ENCODE measurements around the gene S100A13.

Gene S100A13

DNA sequence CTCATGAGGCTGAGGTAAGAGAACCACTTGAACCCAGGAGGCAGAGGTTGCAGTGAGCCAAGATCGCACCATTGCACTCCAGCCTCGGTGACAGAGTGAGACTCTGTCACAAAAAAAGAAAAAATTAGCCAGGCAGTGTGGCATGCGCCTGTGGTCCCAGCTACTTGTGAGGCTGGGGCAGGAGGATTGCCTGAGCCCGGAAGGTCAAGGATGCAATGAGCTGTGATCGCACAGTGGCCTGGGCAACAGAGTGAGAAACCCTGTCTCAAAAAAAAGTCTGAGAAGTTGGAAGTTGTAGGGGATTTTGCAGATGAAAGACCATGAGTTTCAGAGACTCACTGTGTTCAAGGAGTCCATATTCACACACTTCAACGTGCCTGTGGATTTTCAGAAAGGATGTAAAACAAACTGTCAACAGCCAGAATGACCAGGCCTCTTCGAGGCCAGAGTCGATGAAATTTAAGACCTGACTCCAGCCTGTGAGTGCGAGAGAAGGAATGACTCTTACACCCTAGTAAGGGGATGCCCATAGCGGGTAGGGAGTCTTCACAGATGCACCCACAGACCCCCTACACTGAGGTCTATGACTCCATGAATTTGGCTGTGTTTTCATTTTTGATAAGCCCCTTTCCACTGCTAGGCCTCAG is 2.2 kb downstream of the S100A13 start:
- DNase-seq, result no peak

DNA sequence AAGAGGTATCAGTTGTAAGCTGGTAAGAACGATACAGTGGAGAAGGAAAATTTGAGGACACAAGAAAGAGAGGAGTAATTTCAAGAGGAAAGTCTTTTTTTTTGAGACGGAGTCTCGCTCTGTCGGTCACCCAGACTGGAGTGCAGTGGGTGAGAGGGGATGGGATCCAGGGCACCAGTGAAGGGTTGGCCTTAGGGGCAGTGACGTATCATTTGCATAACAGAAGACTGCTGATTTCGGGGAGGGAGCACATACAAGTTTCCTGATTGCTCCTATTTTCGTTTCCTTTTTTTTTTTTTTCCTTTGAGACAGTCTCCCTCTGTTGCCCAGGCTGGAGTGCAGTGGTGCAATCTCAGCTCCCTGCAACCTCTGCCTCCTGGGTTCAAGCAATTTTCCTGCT is 4.2 kb downstream of the S100A13 start:
- no peak for DNase-seq

DNA sequence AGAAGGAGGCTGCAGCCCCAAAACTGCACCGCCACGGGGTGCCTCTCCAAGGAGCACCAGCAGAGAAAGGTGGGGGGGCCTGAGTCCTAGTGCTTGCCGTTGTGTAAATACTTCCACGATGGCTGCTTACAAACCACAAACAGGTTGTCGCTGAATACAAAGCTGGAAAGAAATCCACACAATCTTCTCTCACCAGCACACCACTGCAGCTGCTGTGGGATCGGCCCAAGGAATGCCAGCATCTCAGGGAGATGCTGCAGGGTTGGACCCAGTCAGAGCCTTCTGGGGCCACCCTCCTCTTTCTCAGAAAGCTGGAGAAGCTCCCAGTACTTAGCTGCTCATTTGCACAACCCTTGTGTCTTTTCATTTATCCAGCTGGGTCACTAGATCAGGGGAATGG is 8.1 kb downstream of the S100A13 start:
- no peak for DNase-seq

DNA sequence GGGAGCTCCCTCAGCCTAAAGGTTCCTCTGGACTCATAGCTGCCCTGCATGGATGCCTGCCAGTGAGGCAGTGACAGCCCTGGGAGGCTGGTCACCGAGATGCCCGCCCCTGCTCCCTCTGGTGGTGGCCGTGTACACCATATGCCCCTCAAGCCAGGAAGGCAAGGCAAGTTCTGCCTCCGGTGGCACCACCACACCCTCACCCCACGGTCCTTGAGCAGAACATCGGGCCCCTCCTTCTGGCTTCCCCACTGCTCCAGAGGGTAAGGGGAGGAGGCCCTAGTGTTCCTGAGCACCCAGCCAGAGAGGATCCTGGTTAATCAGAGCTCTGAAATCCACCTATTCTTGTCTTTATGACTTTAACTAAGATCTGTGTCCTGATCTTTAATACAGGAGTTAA is 9.6 kb downstream of the S100A13 start:
- DNase-seq, result peak; percentile 60

DNA sequence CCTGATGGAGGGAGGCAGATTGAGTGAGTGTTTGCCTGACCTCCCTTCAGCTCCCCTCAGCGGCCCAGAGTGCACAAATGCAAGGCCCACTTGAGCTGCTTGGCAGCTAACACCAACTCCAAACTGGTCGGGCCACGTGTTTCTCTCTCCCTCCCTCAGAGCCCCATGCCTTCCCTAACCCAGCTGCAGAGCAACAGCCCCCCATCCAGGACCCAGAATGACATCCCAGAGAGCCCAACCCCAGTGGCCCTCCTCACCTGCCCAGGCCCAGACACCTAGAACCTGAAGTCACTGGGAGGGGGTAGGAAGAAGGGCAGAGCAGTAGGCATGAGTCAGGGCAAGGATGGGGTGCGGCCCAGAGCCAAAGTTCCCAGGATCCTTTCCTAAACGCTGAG is 10.4 kb downstream of the S100A13 start:
- no peak for DNase-seq

DNA sequence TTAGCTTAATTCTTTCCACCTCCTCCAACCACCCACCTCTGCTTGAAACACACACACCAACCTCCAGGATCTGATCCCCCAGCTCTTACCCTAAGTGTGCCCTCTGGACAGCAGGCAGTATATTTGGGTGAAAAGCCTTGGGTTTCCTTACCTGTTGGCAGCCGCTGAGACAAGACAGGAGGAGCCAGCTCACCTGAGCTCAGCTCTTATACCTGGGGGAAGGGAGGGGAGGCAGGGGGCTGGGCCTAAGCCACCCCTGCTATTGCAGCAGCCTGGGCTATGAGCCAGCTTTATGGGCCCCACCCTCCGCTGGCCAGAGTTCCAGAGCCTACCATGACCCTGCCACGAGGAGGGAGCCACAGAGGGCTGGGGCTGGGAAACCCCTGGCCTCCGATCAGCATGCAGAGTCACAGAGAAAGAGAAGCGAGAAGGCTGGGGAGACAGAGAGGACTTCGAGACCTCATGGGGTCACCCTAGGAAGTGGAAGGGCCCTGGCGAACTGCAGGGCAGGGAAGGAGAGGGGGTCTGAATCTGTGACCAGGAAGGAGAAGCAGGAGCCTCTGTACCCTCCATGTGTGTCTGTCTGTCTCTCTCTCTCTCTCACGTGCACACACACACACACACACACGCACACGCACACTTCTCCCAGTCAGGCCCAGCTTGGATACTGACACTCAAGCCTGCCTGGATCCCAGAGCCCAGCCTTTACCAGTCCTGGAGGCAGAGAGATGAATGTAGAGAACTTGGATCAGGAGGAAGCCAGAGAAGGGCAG is 11.0 kb downstream of the S100A13 start, which contains the start of gene S100A14:
Gene S100A14 (minus strand): TSS at position 182 of the 773 bp plus-strand sequence. CDS start 467 bp downstream, outside the sequence.
- DNase-seq, result no peak

DNA sequence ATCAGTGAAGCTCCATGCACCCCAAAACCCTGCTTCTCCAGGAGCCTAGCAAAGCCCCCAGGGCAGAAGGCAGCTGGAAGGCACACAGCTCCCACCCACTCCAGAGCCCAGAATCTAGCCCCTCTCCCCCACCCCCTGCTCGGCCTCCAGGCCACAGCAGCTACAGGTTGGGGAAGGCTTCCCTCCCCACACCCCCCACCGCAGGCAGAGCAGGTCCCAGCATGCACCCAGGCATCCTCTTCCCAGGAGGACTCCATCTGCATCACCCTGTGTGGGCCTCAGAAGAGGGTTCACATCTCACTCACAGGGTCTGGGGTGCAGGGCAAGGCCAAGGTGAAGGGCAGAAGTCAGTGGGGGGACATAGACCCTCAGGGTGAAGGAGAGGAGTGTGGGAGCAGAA is 11.9 kb downstream of the S100A13 start:
- no peak for DNase-seq

DNA sequence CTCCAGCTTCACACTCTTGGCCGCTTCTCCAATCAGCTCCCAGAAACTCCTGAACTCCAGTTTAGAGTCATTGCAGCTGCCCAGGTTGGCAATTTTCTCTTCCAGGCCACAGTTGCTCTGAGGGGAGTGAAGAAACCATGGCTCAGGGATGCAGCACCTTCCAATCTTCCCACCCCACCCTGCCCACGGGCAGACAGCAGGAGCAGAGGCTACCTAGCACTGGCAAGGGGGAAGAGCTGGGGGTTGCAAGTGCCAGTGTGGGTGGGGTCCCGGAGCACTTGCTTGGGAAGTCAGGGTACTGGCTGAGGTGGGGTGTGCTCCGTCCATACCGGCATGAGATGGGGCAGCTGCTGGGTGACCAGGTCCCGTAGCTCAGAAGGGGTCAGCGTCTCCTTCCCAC is 12.4 kb downstream of the S100A13 start:
- DNase-seq, result no peak

DNA sequence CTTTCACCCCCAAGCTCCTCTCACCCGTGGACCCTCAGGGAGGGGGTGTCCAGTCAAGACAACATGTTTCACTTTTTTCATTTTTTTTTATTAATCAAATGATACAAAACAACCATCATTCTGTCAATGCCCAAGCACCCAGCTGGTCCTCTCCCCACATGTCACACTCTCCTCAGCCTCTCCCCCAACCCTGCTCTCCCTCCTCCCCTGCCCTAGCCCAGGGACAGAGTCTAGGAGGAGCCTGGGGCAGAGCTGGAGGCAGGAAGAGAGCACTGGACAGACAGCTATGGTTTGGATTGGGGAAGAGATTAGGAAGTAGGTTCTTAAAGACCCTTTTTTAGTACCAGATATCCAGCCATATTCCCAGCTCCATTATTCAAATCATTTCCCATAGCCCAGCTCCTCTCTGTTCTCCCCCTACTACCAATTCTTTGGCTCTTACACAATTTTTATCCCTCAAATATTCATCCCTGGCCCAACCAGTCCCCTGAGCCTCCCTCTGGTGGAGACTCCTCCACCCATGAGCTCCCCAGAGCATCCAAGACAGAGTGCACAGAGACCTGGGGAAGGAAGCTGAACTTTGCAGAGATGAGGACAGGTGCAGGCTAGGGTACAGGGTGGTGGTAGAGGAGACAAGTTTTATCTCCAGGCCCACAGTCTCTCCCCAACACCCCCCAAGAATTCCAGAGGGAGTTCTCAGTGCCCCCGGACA is 13.0 kb downstream of the S100A13 start:
- no peak for DNase-seq

DNA sequence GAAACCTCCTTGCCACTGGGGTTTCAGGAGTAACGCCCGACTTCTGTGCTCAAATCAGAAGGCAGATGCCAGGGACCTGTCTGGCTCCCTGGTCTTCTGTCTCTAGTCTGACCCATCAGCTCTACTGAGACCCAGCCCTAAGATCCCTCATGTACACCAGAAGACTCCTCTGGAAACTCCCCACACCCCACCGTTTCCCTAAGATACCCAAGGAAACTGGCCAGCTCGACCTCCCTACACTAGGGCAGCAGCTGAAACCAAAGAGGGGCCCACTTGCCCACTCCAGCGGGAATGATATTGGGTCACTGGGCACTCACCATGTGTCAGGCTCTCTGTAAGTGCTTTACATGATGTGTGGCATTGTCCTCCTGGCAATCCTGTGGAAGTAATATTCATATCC is 13.9 kb downstream of the S100A13 start:
- no peak for DNase-seq

DNA sequence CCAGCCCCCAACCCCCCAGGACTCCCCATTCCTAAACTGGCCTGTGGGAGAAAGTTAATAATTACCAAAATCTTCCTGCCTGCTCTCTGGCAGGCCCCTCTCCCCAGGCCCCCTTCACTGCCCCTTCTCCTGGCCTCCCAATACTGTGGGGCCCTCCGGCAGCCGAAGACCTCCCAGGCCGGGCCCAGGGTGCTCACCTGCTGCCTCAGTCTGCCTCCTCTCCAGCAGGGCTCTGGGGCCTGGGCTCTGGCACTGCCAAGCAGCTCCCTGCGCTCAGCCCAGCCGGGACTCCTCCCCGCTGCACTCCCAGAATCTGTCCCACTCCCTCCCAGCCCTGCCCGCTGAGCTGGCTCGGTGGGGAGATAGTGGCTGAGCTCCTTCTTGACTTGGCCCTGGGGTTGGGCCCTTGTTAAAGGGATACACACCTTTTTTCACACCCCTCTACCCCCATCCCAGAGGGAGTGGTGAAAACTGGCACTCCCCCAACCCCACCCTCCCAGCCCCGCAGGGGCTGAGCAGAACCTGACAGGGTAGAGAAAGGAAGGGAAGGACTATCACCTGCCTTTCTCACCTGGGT is 14.5 kb downstream of the S100A13 start, which contains the start of gene S100A16:
Gene S100A16 (minus strand): TSS at position 383 of the 577 bp plus-strand sequence. CDS start 4,986 bp downstream, outside the sequence.
- DNase-seq, result no peak

DNA sequence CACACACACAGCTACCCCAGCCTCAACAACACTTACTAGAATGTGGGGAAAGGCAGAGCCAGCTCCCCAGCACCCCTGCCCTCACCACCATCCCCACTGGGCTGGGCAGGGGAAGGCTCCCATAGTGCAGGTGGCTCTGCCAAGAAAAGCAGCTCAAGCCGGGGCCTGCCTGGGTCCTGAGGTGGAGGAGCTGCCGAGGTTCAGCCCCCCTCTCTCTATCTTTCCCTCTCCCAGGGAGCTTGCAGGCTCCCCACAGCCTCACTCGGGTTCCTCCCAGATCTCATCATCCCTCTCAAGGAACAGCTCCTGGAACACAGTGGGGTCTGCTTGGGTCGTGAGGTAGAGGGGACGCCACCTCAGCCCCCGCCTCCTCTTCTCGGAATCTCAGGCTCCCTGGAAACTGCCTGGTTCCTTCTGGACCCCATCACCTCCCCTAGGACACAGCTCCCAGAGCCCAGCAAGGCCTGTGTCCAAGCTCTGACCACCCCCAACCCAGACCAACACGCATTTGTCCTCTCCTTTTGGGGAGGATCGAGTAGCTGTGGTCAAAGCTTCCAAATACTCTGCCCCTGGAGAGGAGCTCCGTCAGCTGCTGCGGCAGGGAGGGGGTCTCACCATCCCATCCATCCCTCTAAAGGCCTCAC is 15.1 kb downstream of the S100A13 start:
- no peak for DNase-seq

DNA sequence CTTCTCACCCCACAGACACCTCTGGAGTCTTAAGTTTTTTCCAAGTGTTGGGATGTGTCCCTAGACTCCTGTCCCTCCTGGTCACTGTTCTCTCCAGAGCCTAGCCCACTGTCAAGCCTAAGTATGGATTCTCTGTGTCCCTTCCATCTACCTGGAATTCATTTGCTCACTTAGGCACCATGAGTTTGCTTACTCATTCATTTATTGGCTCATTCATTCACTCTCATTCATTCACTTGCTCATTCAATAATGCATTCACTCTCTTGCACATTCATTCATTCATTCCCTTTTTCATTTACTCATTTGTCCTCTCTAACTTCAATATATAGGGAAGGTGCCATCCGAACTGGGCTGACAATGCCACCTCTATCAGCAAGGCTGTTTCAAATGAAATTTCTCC is 15.9 kb downstream of the S100A13 start:
- no peak for DNase-seq

DNA sequence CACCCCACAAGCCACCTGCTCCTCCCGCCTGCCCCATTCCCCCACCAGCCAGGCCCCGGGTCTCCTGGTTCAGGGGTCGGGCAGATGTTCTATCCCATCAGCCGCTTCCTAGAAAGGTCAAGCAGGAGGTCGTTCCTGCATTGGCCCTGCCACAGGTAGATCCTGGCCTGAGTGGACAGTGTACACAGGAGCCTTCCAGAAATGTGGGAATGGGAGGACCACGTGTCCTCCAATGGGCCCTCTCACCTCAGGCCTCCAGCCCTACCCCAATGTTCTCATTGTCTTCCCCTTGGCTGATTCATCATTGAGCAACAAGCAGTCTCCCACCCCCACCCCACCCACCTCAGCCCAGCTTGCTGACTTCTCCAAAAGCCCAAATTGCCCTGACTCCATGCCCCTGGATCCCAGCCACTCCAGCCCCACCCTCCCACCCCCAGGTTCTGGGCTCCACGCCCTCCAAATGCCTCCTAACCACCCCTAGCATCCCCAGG is 16.4 kb downstream of the S100A13 start:
- DNase-seq, result no peak

DNA sequence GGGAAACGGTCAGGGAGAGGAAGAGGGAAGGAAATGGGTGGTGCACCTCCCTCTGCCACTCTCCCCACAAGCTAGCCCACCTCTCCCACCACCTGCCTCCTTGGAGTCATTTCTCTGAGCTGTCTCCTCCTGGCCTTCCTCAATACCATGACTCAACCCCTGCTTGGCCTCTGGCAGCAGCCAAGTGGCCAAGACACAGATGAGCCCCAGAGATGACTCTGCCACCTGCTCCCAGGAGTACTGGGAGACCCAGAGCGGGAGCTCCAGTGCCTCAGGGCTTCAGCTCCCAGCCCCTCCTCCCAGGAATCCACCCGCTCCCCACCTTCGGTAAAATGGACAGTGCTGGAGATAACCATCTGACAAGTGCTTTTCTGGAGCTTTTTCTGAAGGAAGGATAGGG is 17.0 kb downstream of the S100A13 start:
- no peak for DNase-seq

DNA sequence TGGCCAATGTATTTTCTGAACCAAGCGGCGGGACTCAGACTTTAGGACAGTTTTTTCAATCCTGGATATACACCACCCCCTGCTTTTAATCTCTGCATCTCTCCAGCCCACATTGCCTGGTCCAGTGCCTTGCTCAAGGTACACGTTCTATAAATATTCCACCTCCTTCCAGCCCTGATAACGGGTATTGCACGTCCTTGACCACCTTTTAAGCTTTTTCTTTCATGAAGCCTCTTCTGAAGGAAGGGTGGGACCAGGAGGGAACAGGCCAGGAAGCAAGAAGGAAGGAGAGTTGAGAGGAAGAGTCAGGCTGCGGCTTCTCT is 17.8 kb downstream of the S100A13 start:
- no peak for DNase-seq

DNA sequence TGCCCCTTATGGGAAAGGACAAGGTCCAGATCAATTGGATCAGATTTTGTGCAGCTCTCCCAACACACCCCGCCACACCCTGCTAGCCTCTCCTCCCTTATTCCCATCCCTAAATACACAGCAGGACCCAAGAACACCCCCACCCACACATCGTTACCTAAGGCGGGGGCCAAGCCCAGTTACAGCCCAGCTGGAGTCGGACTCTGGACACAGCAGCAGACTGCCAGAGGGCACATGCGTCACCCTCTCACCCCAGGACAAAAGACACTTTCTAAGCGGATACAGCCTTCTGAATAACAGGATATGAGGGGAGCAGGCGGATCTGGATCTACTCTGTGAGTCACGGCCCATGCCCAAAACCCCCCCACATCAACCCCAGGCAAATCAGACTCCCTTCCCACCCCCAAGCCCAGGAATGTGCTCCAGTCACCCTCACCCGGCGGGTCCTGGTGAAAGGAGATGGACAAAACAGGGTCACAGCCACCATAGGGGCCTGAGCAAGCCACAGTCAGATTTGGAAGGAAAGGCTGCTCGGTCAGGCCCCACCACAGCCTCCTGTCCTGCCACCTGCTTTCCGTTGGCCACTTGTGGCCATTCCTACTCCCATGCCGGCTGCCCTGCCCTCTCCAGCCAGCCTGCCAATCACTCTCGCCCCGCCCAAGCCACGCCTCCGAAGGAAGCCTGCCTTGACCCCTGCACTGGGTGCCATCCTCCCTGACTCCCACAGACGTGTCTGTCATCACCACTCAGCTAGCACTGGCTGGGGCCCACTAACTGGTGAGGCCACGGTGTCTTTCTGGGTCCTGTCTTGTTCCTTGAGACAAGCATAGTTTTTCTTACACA is 18.3 kb downstream of the S100A13 start:
- DNase-seq, result no peak

DNA sequence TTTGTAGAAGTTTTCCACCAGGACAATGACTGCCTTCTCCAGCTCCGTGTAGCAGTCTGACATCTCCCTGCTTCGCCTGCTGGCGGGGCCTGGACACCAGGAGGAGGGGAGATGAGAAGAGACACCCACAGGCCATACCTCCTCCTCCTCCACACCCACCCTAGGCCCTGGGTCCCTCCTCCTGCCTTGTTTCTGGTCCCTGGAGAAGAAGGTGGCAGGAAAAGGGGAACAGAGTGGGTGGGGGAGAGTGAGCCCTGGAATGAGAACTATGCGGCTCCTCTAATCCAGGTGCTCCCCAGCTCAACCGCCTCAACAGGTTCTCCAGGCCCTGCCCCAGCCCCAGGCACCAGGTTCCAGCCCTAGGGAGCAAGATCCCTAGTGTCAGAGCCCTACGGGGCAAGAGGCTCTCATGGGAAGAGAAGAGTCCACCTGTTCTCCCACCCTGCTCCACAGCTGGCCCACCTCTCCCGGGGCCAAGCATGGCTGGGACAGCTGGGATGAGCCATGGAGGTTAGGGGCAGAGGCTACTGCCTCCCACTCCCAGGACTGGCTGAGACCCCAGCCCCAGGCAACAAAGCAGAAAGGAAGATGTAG is 19.1 kb downstream of the S100A13 start:
- DNase-seq, result no peak

DNA sequence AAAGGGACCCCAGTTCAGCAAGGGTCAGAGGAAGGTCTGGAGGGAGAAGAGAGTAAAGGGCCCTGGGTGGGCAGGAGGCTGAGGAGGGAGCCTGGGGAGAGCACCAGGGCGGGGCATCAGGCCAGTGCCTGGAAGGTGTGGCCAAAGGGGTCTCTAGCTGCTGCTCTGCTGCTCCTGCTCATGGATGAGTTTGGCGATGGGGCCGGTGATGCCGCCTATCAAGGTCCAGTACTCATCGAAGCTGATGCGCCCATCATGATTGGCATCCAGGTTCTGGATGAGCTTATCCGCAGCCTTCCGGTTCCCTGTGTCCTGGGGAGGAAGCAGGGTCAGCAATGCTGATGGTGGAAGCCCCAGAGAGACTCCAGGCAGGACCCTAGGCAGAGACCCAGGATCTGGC is 19.9 kb downstream of the S100A13 start:
- DNase-seq, result no peak

DNA sequence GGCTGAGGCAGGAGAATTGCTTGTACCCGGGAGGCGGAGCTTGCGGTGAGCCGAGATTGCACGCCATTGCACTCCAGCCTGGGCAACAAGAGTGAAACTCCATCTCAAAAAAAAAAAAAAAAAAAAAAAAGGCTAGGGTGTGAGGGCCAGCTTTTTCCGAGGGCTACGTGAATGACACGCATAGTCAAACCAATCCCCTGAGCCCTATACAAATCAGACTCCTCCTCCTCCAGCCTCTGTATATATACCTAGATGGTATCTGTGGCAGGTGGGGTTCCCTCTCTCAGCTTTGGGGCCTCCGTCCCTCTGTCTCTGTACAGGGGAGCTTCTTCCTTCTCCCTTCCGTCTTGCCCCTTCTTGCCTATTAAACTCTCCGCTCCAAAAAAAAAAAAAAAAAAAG is 21.1 kb downstream of the S100A13 start:
- DNase-seq, result no peak

DNA sequence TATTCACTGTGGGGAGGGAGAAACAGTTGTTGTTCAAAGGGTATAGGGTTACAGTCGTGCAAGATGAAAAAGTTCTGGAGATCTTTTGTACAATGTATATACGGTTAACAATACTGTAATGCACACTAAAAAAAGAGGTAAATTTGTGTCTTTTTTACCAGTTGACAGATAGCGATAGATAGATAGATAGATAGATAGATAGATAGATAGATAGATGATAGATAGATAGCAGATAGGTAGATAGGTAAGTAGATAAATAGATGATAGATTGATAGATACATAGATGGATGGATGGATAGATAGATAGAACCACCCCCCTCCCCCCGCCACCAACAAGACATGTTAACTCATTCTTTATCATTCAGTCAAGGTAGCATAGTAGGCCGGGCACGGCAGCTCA is 24.6 kb downstream of the S100A13 start:
- no peak for DNase-seq

DNA sequence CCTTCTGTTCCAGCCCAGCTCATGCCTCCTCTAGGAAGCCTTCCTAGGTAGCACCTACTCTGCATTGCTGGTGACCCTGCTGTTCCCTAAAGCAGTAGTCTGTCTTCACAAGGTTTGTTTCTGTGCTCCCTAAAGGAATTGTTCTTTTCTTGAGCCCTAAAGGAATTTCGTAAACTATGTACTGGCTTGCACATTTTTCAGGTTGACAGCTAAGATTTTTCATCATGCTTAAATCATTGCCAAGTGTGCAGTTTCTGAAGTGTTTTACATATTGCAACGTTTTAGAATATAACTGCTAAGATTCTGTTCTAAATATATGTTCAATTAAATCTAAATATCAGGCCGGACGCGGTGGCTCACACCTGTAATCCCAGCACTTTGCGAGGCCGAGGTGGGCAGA is 27.5 kb downstream of the S100A13 start:
- DNase-seq, result no peak
